SK-N-MC (cell line): ENCODE results near the gene MEN1.

Source experiments
- EZH2 ChIP-seq: fragments of 200-600 bp; sonication (generic); IDR thresholded peaks from one replicate; pipeline ENCODE4 v1.6.1; 2017; ENCODE audit warnings: antibody characterized with exemption
- FOXP2 ChIP-seq: optimal IDR thresholded peaks from 2 replicates; pipeline ENCODE3; 2011; ENCODE audit warnings: mild to moderate bottlenecking, moderate library complexity; ENCODE audit not compliant: insufficient read depth; ENCODE audit errors: extremely low read length, control extremely low read depth
- POLR2AphosphoS5 ChIP-seq: IDR thresholded peaks from 2 replicates; pipeline ENCODE4 v1.6.1; 2012; ENCODE audit warnings: mild to moderate bottlenecking, low read depth, low read length, borderline replicate concordance

GRCh38 chr11:64827451-64827839, 17.1 kb upstream of the MEN1 start:
- no peak for TF ChIP-seq EZH2
- no peak for TF ChIP-seq POLR2AphosphoS5
- TF ChIP-seq FOXP2: no peak
